Activated CD4-positive, alpha-beta T cell treated with anti-CD3 and anti-CD28 coated beads, Interleukin-2, amount 10 ng/mL, durations not matched to agents 24 days and 14 days (primary cell): ENCODE data around the gene SNCAIP. TPM values are rescaled to one million over a fixed set of nuclear protein-coding genes. Genes with fewer than 3 reads are reported as not detected.
A peak's percentile ranks its signal among the peaks of the same experiment; 100 is the strongest.

Experiments used
- DNase-seq: peaks from one replicate; pipeline ENCODE4 v3.0.0; 2022
- H3K27ac Mint-ChIP-seq: one replicate; pipeline ENCODE4 v1.8.0; 2022; ENCODE audit warnings: mild to moderate bottlenecking, mixed read lengths
- H3K27me3 Mint-ChIP-seq: one replicate; pipeline ENCODE4 v1.8.0; 2022; ENCODE audit warnings: mixed read lengths
- H3K36me3 Mint-ChIP-seq: one replicate; pipeline ENCODE4 v1.8.0; 2022; ENCODE audit warnings: low read depth, mild to moderate bottlenecking, mixed read lengths
- H3K4me1 Mint-ChIP-seq: one replicate; pipeline ENCODE4 v1.8.0; 2021; ENCODE audit warnings: mixed read lengths
- H3K4me3 Mint-ChIP-seq: one replicate; pipeline ENCODE4 v1.8.0; 2022; ENCODE audit warnings: mild to moderate bottlenecking, moderate library complexity, mixed read lengths
- H3K9me3 Mint-ChIP-seq: one replicate; pipeline ENCODE4 v1.8.0; 2021; ENCODE audit warnings: mixed read lengths
- intact Hi-C: fragments of 100-400 bp; cut with micrococcal nuclease; formaldehyde crosslinking; loops from one replicate; pipeline ENCODE4 v1.15.1; 2023
- total RNA-seq: library from RNA; stranded (reverse); gene quantifications from 2 replicates; pipeline ENCODE4 v1.2.3, GENCODE V29; 2022

The SNCAIP gene
- total RNA-seq = not detected in 2 replicates

DNA sequence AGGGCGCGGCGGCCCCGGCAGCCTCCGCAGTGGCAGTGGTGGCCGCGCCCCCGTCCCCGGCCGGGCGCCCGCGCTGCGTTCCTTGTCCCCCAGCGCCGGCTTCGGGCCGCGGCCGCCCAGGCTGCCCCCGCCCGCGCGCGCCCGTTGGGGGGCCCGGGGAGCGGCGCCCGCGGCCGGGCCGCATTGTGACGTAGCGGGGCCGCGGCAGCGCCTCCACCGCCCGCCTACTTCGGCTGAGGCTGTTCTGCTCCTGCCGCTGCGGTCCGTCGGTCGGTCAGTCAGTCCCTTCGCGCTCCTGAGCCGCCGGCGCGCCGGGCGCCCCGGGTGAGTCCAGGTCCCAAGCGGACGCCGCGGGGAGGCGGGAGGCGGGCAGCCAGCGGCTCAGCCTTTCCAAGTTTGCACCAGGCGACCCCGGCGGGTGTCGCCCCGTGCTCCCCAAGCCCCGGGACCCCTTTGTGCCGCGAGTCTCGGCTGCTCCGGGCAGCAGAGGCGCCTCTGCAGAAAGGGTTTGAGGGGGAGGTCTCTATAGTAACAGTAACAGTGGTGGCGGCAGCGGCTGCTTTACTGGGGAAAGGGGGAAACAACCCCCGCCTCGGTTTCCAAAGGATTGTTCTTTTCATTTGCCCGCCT lies at the start of gene SNCAIP:
TSS of gene SNCAIP (plus strand) at position 277 of the 630 bp plus-strand sequence. CDS start 78,898 bp downstream, outside the sequence.
- no peak within 1 kb of the TSS for H3K27ac Mint-ChIP-seq
- H3K4me3 Mint-ChIP-seq = peak within 1 kb of the TSS; percentile 21
- H3K27me3 Mint-ChIP-seq = peaks cover 53% of the 10 kb centered on the region
- no peaks in the 10 kb centered on the region for H3K36me3 Mint-ChIP-seq
- no peak for DNase-seq
- H3K4me1 Mint-ChIP-seq = peaks cover 2% of the 10 kb centered on the region
- intact Hi-C loops = loop anchor here (5.0 kb wide), 1 partner anchor 785 kb away; no protein-coding TSS in a partner anchor
- no peaks in the 10 kb centered on the region for H3K9me3 Mint-ChIP-seq

DNA sequence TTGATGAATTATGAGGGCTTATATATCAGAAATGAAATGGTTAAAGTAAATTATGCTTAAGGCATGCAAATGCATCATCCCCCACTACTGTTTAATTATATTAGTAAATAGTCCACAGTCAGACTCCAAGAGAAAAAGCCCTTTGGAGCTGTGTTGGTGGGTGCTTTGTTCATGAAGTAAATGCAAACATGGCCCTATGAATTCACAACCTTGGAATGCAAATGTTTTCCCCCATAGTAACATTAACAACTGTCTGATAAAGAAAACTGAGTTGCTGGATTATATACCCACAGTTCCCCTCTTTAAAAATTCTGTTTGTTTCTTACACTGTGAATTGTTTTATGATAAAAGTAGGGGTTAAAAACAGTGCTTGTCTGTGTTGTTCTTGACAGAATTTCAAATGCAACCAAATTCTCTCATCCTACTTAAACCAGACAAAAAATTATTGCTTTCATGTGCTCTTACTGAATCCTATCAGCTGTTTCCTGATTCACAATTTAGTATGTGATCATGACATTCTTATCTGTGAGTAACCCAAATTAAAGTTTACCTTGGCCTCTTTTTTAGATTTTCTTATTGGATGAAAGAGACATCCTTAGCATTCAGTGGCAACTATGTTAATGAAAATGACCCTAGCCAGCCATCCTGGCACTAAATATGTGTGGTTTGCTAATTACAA lies 48.5 kb upstream of the SNCAIP start:
- Mint-ChIP-seq H3K27me3 (no peaks in the 10 kb centered on the region), H3K9me3 (no peaks in the 10 kb centered on the region)

GRCh38 chr5:122264610-122265009 lies 47.4 kb upstream of the SNCAIP start:
- no peaks in the 10 kb centered on the region for H3K4me1 Mint-ChIP-seq
- H3K36me3 Mint-ChIP-seq = no peaks in the 10 kb centered on the region
- no peaks in the 10 kb centered on the region for H3K27me3 Mint-ChIP-seq
- intact Hi-C loops = no loop called here
- no peaks in the 10 kb centered on the region for H3K9me3 Mint-ChIP-seq
- DNase-seq = no peak
- no peak overlapping the region for H3K27ac Mint-ChIP-seq
- H3K4me3 Mint-ChIP-seq = no peak overlapping the region

More for the DNA sequence above, 48.5 kb upstream of the SNCAIP start:
- H3K4me3 Mint-ChIP-seq = no peak overlapping the region
- intact Hi-C loops = no loop called here
- H3K4me1 Mint-ChIP-seq = no peaks in the 10 kb centered on the region
- no peak overlapping the region for H3K27ac Mint-ChIP-seq
- H3K36me3 Mint-ChIP-seq = no peaks in the 10 kb centered on the region
- DNase-seq = no peak

GRCh38 chr5:122267185-122267584 lies 44.9 kb upstream of the SNCAIP start:
- Mint-ChIP-seq H3K36me3 (no peaks in the 10 kb centered on the region), H3K27ac (no peak overlapping the region), H3K27me3 (no peaks in the 10 kb centered on the region), H3K9me3 (no peaks in the 10 kb centered on the region), H3K4me1 (no peaks in the 10 kb centered on the region), H3K4me3 (no peak overlapping the region)
- intact Hi-C loops = no loop called here
- no peak for DNase-seq

GRCh38 chr5:122273696-122274095 lies 38.3 kb upstream of the SNCAIP start:
- no peak for DNase-seq
- no peaks in the 10 kb centered on the region for H3K9me3 Mint-ChIP-seq
- H3K36me3 Mint-ChIP-seq = no peaks in the 10 kb centered on the region
- intact Hi-C loops = no loop called here
- no peak overlapping the region for H3K27ac Mint-ChIP-seq
- no peak overlapping the region for H3K4me3 Mint-ChIP-seq
- no peaks in the 10 kb centered on the region for H3K27me3 Mint-ChIP-seq
- no peaks in the 10 kb centered on the region for H3K4me1 Mint-ChIP-seq

DNA sequence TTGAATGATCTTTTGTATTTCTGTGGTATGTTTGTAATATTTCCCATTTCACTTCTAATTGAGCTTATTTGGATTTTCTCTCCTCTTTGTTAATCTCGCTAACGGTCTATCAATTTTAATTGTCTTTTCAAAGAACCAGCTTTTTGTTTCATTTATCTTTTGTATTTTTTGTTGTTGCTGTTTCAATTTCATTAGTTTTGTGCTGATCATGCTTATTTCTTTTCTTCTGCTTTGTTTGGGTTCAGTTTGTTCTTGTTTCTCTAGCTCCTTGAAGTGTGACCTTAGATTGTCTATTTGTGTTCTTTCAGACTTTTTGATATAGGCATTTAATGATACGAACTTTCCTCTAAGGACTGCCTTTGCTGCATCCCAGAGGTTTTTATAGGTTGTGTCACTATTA lies 28.4 kb upstream of the SNCAIP start:
- peaks cover 4% of the 10 kb centered on the region for H3K9me3 Mint-ChIP-seq
- H3K27me3 Mint-ChIP-seq = no peaks in the 10 kb centered on the region
- intact Hi-C loops = no loop called here
- no peak overlapping the region for H3K4me3 Mint-ChIP-seq
- no peak overlapping the region for H3K27ac Mint-ChIP-seq
- H3K4me1 Mint-ChIP-seq = no peaks in the 10 kb centered on the region
- DNase-seq = no peak
- no peaks in the 10 kb centered on the region for H3K36me3 Mint-ChIP-seq

- DNase-seq = no peak
These were observed 25.5 kb upstream of the SNCAIP start for GRCh38 chr5:122286541-122286940.

DNA sequence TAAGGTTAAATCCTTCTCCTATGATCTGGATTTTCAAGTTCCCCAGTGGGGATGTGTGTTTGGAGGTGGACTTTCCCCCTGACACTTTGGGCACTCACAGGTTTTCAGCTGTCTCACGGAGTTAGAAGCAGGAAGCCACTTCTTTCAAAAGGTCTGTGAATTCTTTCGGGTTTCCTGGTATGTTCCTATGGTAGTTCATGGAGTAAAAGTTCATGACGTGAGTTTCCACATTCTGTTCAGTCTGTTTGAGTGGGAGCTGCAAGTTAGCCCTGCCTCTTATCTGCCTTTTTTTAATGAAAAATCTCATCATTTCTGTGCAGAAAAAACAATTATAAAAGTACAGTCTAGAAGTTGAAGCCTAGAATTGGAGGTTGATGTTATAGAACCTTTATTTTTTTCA lies 24.9 kb upstream of the SNCAIP start:
- Mint-ChIP-seq H3K4me1 (no peaks in the 10 kb centered on the region), H3K27ac (no peak overlapping the region), H3K4me3 (no peak overlapping the region), H3K27me3 (no peaks in the 10 kb centered on the region), H3K9me3 (no peaks in the 10 kb centered on the region), H3K36me3 (no peaks in the 10 kb centered on the region)
- no peak for DNase-seq
- intact Hi-C loops = no loop called here

More at GRCh38 chr5:122286541-122286940, 25.5 kb upstream of the SNCAIP start:
- intact Hi-C loops = no loop called here
- Mint-ChIP-seq H3K4me1 (no peaks in the 10 kb centered on the region), H3K4me3 (no peak overlapping the region), H3K36me3 (no peaks in the 10 kb centered on the region), H3K9me3 (no peaks in the 10 kb centered on the region), H3K27ac (no peak overlapping the region), H3K27me3 (no peaks in the 10 kb centered on the region)

GRCh38 chr5:122291000-122291901 lies 20.8 kb upstream of the SNCAIP start:
- Mint-ChIP-seq H3K9me3 (no peaks in the 10 kb centered on the region), H3K27ac (no peak overlapping the region), H3K27me3 (no peaks in the 10 kb centered on the region), H3K36me3 (no peaks in the 10 kb centered on the region), H3K4me1 (no peaks in the 10 kb centered on the region), H3K4me3 (no peak overlapping the region)
- intact Hi-C loops = no loop called here
- no peak for DNase-seq

- H3K36me3 Mint-ChIP-seq = no peaks in the 10 kb centered on the region
- DNase-seq = no peak
- no peak overlapping the region for H3K4me3 Mint-ChIP-seq
- no peaks in the 10 kb centered on the region for H3K27me3 Mint-ChIP-seq
- H3K4me1 Mint-ChIP-seq = no peaks in the 10 kb centered on the region
- intact Hi-C loops = no loop called here
- H3K27ac Mint-ChIP-seq = no peak overlapping the region
- H3K9me3 Mint-ChIP-seq = no peaks in the 10 kb centered on the region
These were observed 19.7 kb upstream of the SNCAIP start for GRCh38 chr5:122292332-122292731.

- Mint-ChIP-seq H3K9me3 (no peaks in the 10 kb centered on the region), H3K4me1 (no peaks in the 10 kb centered on the region), H3K36me3 (no peaks in the 10 kb centered on the region), H3K4me3 (no peak overlapping the region), H3K27ac (no peak overlapping the region), H3K27me3 (no peaks in the 10 kb centered on the region)
- intact Hi-C loops = no loop called here
- DNase-seq = no peak
These were observed 16.9 kb upstream of the SNCAIP start for GRCh38 chr5:122295138-122295537.

- Mint-ChIP-seq H3K4me3 (no peak overlapping the region), H3K27ac (no peak overlapping the region), H3K27me3 (no peaks in the 10 kb centered on the region), H3K9me3 (no peaks in the 10 kb centered on the region), H3K4me1 (no peaks in the 10 kb centered on the region), H3K36me3 (no peaks in the 10 kb centered on the region)
- no peak for DNase-seq
- intact Hi-C loops = no loop called here
These were observed 15.2 kb upstream of the SNCAIP start for GRCh38 chr5:122296871-122297270.

DNA sequence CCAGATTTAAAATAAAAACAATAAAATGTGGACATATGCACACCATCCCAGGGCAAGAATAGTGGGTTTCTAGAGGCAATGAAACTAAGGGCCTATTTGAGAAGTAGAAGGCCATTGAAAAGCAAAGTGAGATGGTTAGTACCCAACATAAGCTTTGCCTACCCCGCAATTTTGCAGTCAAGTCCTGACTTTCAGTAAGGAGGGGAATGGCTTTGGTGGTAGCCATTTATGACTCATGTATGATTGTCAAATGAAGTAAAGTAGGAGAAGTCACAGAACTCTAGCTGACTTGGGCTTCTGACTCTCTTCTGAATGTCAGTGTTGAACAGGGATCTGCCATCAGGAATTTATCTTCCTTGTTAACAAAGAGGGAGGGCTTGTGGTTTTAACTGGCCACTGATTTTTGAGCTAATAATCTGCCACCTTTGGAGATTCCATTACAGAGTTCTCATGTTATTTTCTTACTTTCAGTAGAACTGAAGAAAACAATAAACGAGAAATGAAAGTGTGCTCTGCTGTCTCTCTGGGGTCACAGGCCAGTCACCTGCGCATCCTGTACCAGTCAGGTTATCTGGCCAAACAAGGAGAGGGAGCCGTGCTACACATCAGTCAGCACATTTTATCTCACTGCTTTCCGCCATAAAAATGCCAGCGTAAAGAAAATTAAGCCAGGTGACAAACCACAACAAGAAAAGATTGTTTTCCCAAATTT lies 14.3 kb upstream of the SNCAIP start:
- H3K9me3 Mint-ChIP-seq = no peaks in the 10 kb centered on the region
- H3K36me3 Mint-ChIP-seq = no peaks in the 10 kb centered on the region
- intact Hi-C loops = no loop called here
- H3K27ac Mint-ChIP-seq = no peak overlapping the region
- H3K4me3 Mint-ChIP-seq = no peak overlapping the region
- no peaks in the 10 kb centered on the region for H3K27me3 Mint-ChIP-seq
- DNase-seq = no peak
- H3K4me1 Mint-ChIP-seq = no peaks in the 10 kb centered on the region
